ENCODE data around the gene SCP2D1.

GRCh38 chr20:18802012-18802634 lies 11.5 kb upstream of the SCP2D1 start:
- TF ChIP-seq, protein P1, sequence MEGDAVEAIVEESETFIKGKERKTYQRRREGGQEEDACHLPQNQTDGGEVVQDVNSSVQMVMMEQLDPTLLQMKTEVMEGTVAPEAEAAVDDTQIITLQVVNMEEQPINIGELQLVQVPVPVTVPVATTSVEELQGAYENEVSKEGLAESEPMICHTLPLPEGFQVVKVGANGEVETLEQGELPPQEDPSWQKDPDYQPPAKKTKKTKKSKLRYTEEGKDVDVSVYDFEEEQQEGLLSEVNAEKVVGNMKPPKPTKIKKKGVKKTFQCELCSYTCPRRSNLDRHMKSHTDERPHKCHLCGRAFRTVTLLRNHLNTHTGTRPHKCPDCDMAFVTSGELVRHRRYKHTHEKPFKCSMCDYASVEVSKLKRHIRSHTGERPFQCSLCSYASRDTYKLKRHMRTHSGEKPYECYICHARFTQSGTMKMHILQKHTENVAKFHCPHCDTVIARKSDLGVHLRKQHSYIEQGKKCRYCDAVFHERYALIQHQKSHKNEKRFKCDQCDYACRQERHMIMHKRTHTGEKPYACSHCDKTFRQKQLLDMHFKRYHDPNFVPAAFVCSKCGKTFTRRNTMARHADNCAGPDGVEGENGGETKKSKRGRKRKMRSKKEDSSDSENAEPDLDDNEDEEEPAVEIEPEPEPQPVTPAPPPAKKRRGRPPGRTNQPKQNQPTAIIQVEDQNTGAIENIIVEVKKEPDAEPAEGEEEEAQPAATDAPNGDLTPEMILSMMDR (IDR thresholded peaks at IDR 0.05; ENCODE audit: control extremely low read depth in 1 of 3, insufficient read depth in 1 of 3, low read depth in 1 of 3, low read length in 3 of 3): no peak
- TF ChIP-seq CHD2 (IDR thresholded peaks at IDR 0.05; ENCODE audit: low read length) (no peak), POLR2AphosphoS5 (IDR thresholded peaks at IDR 0.05; ENCODE audit: low read depth, low read length) (no peak), EZH2 (IDR thresholded peaks at IDR 0.05; ENCODE audit: low read depth, low read length, severe bottlenecking) (no peak), MAX (IDR thresholded peaks at IDR 0.05) (no peak)
